Measurements from ENCODE around the gene RBPMS2.

GRCh38 chr15:64705006-64705405 is 70.4 kb downstream of the RBPMS2 start:
- TF ChIP-seq POLR2A (IDR thresholded peaks at IDR 0.05; ENCODE audit: low read depth, low read length) (no peak), TAF1 (IDR thresholded peaks at IDR 0.05; ENCODE audit: low read depth, low read length) (no peak), POLR2AphosphoS5 (IDR thresholded peaks at IDR 0.05; ENCODE audit: low read depth, low read length) (no peak)
